K562 (cell line): ENCODE data around the gene USP48. TPM values are rescaled to one million over a fixed set of nuclear protein-coding genes. Genes with fewer than 3 reads are reported as not detected.

Experiments used
- CLOCK ChIP-seq: fragments of 250-450 bp; sonication (Bioruptor Pico); IDR thresholded peaks from 2 replicates; pipeline ENCODE4 v1.4.0; 2020; ENCODE audit warnings: mild to moderate bottlenecking, moderate library complexity, borderline replicate concordance
- CREB5 ChIP-seq: fragments of 250-450 bp; sonication (Bioruptor Pico); IDR thresholded peaks from 2 replicates; pipeline ENCODE4 v1.5.0; 2020; ENCODE audit warnings: mild to moderate bottlenecking
- E2F8 ChIP-seq: fragments of 450-650 bp; IDR thresholded peaks from 2 replicates; pipeline ENCODE4 v1.7.1; 2018; ENCODE audit warnings: mild to moderate bottlenecking, low read depth; ENCODE audit not compliant: partially characterized antibody
- FOXP4 ChIP-seq: sonication (generic); formaldehyde crosslinking; IDR thresholded peaks from 2 replicates; pipeline ENCODE4 v1.8.0; 2022; ENCODE audit warnings: mild to moderate bottlenecking, missing genetic modification reagents, borderline replicate concordance
- KAT7 ChIP-seq: sonication (generic); formaldehyde crosslinking; IDR thresholded peaks from 2 replicates; pipeline ENCODE4 v1.8.0; 2022; ENCODE audit warnings: missing genetic modification reagents, mild to moderate bottlenecking, borderline replicate concordance
- PPARD ChIP-seq: fragments of 250-450 bp; sonication (Bioruptor Pico); IDR thresholded peaks from 2 replicates; pipeline ENCODE4 v1.8.0; 2022; ENCODE audit warnings: inconsistent platforms, mild to moderate bottlenecking, moderate library complexity
- SIN3B ChIP-seq: fragments of 450-650 bp; IDR thresholded peaks from 2 replicates; pipeline ENCODE4 v1.6.1; 2017; ENCODE audit warnings: low read depth, mild to moderate bottlenecking, moderate library complexity
- TFAM ChIP-seq: fragments of 250-450 bp; sonication (Bioruptor Pico); conservative IDR thresholded peaks from 2 replicates; pipeline ENCODE4 v1.5.0; 2021; ENCODE audit warnings: mild to moderate bottlenecking, moderate library complexity
- ZNF41 ChIP-seq: fragments of 250-450 bp; sonication (Bioruptor Pico); conservative IDR thresholded peaks from 2 replicates; pipeline ENCODE4 v1.4.0; 2020; ENCODE audit warnings: mild to moderate bottlenecking
- polyA plus RNA-seq, 8 experiments: library from polyadenylated mRNA; depleted of rRNA in 4 of 8; stranded (reverse) in 5 of 8; unstranded in 3 of 8; fragments of >200 nt; fragmentation: Nextera tagmentation in 2 of 8; fragmentation: Illumina TruSeq in 1 of 8; extraction: Ambion mirVana in 2 of 8; extraction: Trizol in 1 of 8; gene quantifications; 2 replicates each; pipeline versions ENCODE4 v1.2.1 to v1.2.3, GENCODE V29; 2011 to 2014; ENCODE audit warnings: inconsistent platforms in 1 of 8, missing spikeins in 1 of 8
- total RNA-seq, 7 experiments: library from RNA; depleted of rRNA in 6 of 7; stranded (reverse); fragments of >200 nt in 6 of 7; fragmentation: Illumina TruSeq in 2 of 7; extraction: Trizol in 2 of 7; gene quantifications; 2 replicates each; pipeline versions ENCODE4 v1.2.1 to v1.2.3, GENCODE V29; 2011 to 2021; ENCODE audit warnings: low replicate concordance in 1 of 7
- TF ChIP-seq, protein P1 (sequence below): fragments of 450-650 bp; IDR thresholded peaks from 2 replicates; pipeline ENCODE4 v1.6.1; 2018; ENCODE audit not compliant: partially characterized antibody

USP48 gene
- total and polyA plus RNA-seq, 9 of the 15 experiments (the other 6 are each of a cell fraction or from before 2014, with no cell fraction given): 23.3 to 123 (median 106) TPM

DNA sequence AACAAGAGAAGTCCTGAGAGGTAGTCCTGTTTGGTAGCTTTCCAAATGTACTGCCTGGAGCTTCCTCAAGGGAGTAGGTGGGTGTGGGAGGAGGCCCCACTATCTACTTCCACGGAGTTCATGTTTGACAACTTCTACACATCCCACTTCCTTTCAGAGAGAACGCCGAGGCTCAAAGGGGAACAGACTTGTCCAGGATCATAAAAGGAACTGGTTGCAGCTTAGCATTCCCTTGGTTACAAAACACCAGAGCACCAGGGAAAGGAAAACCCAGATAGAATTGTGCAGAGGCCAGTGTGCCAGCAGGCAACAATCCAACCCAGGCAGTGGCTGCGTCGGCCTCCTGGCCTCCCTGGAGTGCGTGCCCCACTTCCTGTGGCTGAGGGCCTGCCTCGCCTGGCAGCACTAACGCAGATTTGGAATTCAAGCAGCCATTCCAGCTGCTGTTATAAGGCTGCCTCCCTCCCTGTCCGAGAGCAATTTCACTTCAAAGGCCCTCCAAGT, 109.6 kb downstream of the USP48 start (continued):
- TF ChIP-seq ZNF41 (CRISPR knock-in tag) (no peak), TFAM (CRISPR knock-in tag) (no peak), SIN3B (no peak; the same call in 1 of the 2 replicates), PPARD (CRISPR knock-in tag) (no peak), FOXP4 (CRISPR knock-in tag) (no peak), E2F8 (no peak), CREB5 (CRISPR knock-in tag) (no peak), CLOCK (CRISPR knock-in tag) (no peak), KAT7 (CRISPR knock-in tag) (no peak)
- TF ChIP-seq, protein P1, sequence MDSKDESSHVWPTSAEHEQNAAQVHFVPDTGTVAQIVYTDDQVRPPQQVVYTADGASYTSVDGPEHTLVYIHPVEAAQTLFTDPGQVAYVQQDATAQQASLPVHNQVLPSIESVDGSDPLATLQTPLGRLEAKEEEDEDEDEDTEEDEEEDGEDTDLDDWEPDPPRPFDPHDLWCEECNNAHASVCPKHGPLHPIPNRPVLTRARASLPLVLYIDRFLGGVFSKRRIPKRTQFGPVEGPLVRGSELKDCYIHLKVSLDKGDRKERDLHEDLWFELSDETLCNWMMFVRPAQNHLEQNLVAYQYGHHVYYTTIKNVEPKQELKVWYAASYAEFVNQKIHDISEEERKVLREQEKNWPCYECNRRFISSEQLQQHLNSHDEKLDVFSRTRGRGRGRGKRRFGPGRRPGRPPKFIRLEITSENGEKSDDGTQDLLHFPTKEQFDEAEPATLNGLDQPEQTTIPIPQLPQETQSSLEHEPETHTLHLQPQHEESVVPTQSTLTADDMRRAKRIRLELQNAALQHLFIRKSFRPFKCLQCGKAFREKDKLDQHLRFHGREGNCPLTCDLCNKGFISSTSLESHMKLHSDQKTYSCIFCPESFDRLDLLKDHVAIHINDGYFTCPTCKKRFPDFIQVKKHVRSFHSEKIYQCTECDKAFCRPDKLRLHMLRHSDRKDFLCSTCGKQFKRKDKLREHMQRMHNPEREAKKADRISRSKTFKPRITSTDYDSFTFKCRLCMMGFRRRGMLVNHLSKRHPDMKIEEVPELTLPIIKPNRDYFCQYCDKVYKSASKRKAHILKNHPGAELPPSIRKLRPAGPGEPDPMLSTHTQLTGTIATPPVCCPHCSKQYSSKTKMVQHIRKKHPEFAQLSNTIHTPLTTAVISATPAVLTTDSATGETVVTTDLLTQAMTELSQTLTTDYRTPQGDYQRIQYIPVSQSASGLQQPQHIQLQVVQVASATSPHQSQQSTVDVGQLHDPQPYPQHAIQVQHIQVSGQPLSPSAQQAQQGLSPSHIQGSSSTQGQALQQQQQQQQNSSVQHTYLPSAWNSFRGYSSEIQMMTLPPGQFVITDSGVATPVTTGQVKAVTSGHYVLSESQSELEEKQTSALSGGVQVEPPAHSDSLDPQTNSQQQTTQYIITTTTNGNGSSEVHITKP: no peak
